Amniotic stem cell (primary cell): ENCODE measurements around the gene PPP4R3B.
A peak's percentile ranks its signal among the peaks of the same experiment; 100 is the strongest.
"Not testable (repeated sequence)": the region's sequence is repeated elsewhere in the genome, so short reads cannot be mapped to it uniquely, and the experiment has no call there.

Experiments
- DNase-seq: peaks from one replicate; lab custom pipeline; 2025; lab: John Stamatoyannopoulos, UW

Gene PPP4R3B

DNA sequence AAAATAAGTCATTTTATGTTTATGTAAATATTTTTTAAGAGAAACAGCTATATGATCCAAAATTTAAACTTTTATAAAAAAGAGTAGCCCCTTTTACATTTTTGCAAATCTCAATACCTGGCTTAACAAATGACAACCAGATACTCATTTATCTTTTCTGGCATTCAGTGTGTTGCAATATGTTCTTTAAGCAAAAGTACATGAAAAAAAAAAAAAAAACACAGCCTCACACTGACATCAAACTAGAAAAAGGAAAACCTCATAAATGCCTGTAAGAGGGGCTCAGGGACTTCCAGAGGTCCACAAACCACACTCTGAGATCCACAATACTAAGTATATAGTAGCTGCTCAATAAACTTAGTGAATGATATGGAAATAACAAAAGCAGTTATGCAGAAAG is 21.9 kb downstream of the PPP4R3B start:
- DNase-seq: no peak

DNA sequence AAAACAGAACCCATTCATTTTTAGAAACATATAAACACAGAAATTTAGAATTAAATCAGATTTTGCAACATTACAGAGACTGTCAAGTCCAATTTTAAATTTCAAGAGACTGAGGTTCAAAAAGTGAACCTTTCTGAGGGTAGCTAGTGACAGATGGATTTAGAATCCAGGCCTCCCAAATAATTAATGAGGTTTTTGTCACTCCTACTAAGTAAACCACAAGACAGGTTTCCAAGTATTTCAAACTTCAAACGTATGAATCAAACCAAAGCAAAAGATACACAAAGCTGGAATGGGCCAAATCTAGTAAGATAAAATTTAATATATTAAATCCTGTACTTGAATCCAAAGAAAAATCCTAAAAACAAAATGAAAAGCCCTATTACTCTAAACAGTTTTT is 25.3 kb downstream of the PPP4R3B start:
- no peak for DNase-seq

DNA sequence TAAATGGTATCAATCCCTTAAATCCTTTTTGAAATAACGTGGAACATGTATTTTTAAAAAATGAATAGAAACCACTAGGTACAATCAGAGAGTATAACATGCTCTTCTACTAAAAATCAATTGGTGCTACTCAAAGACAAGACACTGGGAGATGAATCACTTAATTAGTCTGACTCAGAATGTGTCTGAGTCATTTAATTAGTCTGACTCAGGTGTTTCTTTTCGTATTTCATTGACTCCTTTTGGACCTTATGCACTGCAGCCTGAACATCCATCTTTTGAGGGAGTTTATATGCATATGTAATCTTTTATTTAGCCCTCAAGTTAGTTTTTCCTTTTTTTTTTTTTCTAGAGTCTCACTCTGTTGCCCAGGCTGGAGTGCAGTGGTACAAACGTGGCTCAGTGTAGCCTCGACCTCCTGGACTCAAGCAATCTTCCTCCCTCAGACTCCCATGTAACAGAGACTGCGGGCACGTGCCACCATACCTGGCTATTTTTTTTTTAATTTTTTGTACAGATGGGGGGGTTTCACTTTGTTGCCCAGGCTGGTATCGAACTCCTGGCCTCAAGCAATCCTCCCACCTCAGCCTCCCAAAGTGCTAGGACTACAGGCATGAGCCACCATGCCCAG is 26.5 kb downstream of the PPP4R3B start:
- DNase-seq: peak; percentile 3

DNA sequence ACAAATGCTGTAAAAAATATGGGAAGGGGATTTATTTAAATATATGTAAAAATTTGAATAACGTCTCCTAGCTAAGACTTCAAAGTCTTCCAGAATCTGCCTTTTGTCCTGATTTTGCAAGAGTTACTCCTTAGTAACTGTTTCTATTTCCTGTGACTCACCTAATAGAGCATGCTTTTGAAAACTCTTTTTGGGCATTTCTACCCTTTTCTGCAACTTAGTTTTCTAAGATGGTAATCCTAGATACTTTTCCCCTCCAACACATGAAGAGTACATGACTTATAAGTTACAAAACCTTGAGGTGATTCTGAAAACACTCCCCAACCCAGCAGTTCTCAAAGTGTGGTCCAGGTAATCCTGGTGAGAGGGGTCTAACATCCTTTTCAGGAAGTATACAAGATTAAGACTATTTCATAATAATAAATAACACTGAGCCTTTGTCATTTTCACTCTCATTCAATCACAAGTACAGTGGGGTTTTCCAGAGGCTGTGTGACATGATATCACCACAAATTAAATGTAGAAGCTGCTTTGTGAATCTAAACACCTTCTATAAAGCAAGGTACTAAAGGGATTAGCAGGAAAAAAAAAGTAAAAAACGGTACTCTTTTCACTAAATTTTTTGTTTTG is 31.9 kb downstream of the PPP4R3B start:
- peak; percentile 42 for DNase-seq

DNA sequence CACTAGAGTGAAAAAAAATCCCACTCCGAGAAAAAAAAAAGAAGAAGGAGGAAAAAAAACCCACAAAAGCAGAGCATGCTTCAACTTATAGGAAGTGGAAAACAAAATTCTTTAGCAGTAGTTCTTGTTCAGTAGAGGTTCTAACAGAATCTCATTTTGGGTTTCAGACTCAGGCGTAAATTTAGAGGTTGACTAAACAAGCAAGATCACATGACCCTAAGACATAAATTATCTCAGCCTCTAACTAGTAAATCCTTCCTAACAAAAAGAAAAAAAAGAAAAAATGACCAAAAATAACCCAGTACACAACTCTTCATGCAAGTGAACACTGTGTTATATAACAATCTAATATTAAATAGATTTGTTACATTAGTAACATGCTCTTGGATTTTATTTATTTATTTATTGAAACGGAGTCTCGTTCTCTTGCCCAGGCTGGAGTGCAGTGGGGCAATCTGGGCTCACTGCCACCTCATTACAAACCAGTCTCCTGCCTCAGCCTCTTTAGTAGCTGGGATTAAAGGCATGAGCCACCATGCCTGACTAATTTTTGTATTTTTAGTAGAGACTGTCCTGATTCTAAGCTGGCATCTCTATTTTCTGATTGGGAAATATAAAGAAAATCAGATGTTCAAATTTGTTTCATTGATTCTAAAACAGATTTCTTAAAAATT is 35.4 kb downstream of the PPP4R3B start:
- DNase-seq: no peak

DNA sequence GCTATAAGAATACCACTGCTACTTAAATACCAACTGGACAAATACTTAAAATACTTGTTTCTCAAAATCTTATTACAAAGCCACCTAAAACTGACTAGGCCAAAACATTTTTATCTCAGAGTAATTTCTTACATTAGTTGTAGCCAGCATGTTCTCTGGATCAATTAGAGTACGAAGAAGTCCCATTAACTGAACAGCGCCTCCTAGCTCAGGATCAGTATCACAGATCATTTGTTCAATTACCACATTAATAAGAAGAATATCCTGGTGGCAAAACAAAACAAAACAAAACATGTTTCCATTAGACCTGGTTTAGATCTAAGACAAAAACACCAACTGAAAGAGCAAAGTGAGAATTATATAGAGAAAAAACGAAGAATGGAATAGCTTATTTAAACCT is 36.0 kb downstream of the PPP4R3B start:
- DNase-seq: no peak

DNA sequence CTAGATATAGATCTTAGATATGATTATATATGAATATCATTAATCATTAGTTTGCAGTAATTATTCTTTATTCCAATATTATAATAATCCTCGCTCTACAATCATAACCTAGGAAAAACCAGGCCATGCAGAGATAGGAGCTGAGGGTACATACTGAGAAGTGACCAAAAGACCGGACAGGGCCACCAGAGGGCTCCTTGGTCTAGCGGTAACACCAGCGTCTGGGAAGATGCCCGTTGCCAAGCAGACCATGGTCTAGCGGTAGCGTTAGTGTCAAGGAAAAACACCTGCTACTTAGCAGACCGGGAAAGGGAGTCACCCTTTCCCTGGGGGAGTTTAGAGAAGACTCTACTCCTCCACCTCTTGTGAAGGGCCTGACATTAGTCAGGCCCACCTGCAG is 48.4 kb downstream of the PPP4R3B start:
- DNase-seq: not testable (repeated sequence)

DNA sequence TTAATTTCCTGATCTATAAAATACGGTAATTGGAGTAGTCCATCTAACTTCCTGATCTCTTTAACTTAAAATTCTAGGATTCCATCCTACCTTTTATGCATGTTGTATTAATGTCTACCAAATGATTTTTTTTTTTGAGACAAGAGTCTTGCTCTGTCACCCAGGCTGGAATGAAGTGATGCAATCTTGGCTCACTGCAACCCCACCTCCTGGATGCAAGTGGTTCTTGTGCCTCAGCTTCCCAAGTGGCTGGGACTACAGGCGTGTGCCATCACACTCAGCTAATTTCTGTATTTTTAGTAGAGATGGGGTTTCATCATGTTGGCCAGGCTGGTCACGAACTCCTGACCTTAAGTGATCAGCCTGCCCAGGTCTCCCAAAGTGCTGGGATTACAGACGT is 50.1 kb downstream of the PPP4R3B start:
- no peak for DNase-seq

DNA sequence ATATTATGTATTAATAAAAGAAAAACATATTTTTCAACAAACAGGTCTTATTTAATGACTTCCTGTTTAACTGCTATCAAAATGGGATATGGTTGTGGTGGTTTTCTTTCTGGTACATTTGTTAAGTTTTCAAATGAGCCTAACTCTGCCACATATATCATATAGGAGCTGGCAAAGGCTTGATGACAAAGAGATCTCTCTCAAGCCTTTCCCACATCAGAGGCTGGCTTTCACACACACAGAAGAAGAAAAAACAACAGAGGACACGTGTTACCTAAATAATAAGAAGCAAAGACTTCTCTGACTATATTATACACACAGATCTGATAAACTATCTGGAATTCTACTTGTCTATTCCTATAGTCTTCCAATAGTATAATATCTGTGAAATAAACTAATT is 51.8 kb downstream of the PPP4R3B start:
- no peak for DNase-seq

DNA sequence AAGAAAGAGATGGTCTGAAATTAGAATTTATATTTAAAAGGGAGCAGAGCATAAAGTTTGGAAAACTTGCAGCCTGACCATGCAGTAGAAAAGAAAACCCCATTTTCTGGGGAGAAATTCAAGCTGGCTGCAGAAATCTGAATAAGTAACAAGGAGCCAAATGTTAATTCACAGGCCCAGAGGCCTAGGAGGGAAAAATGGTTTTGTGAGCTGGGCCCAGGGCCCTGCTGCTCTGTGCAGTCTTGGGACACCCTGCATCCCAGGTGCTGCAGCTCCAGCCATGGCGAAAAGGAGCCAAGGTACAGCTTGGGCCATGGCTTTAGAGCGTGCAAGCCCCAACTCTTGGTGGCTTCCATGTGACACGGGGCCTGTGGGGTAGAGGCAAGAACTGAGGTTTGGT is 56.6 kb downstream of the PPP4R3B start:
- DNase-seq: no peak

DNA sequence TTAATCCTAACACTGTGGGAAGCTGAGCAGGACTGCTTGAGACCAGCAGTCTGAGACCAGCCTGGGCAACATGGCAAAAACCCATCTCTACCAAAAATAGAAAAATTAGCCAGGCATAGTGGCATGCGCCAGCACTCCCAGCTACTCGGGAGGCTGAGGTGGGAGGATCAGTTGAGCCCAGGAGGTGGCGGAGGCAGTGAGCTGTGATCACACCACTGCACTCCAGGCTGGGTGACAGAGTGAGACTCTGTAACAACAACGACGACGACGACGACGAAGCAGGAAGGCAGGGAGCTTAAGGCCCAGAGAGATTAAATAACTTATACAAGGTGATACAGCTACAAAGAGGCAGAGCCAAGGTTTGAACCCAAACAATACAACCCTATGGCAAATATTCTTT is 60.6 kb downstream of the PPP4R3B start:
- DNase-seq: no peak

DNA sequence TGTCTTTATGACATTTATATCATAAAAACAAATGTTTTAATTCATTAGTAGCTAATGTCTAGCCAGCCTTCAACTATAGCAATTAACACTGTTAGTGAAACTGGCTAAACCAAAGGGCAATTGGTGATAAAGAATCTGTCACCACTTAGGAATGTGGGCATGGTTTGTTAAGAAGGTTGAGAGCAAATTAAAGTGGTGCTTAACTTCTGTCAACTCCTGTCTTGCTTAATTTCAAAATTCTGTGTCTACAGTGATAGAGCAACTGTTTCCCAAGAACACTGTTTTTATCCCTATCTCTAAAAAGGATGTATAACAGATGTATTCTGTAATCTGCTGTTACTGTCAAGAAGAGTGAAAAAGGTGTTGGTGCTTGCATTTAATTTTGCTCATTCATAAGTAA is 61.4 kb downstream of the PPP4R3B start:
- DNase-seq: no peak

DNA sequence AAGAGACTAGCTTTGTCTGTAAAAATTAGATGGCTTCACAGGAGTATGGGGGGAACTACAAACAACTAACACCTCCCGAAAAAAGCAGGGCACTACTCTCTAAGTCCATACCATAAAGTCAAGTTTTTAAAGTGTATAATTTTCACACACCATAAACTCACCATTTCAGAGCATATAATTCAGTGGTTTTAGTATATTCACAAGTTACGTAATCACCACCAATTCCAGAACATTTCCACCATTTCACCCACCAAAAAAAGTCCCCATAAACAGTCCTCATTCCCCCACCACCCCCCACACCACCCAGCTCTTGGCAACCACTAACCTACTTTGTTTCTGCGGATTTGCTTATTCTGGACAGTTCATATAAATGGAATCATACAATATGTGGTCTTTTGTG is 64.1 kb downstream of the PPP4R3B start:
- no peak for DNase-seq

DNA sequence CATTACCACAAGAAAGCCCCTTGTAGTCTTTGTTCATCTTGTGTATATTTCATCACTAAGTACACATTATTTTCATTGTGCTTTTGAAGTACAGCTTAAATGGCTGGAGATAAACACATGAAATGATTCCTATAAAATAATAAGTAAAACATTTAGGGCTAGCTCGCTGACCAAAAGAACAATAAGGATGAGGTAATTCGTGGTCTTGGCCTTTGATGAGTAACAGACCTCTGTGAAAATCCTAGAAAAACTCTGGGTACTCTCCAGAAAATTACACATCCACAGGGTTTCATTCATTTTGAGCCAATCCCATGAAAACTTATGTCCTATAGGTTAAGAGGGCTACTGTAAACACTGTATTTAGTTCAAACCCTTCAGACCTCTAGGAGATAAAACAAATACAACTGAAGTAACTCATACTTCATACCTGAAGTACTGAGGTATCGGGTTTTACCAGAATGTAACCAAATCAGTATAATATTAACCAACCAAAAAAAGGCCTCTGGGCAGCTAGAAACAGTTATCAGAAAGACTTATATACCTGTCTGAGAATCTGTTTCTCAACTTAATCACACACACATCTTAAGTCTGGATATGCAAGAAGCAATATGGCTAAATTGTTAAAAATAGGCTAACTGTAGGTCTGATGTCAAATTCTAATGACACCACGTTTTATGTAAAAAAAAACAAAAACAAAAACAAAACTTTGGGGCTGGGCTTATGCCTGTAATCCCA is 66.9 kb downstream of the PPP4R3B start:
- DNase-seq: no peak

DNA sequence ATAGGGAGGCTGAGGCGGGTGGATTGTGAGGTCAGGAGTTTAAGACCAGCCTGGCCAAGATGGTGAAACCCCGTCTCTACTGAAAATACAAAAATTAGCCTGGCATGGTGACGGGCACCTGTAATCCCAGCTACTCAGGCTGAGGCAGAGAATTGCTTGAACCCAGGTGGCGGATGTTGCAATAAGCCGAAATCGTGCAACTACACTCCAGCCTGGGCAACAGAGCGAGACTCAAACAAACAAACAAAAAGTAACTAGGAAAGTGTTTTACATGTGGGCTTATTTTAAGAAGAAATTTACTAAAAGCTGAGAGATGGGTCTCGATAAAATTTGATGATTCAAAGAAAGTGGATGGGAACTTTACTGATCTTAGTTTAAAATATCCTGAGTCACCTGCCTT is 69.7 kb downstream of the PPP4R3B start:
- DNase-seq: not testable (repeated sequence)

DNA sequence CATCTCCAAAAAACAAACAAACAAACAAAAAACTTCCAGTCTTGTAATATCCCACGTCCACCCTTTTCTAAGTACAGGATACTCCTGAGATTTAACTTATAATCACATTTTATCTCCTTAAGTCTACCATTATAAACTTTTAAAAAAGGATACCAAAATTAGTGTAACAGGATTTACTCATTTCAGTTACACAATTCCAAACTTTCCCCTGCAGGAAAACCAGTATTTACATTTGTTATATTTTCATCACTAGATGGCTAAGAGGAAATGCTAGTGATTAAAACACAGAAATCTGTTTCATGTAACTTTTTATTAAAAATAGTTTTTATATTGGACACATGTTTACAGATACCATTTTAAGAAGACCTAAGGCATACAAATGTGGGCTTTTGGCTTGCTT is 70.4 kb downstream of the PPP4R3B start:
- no peak for DNase-seq

DNA sequence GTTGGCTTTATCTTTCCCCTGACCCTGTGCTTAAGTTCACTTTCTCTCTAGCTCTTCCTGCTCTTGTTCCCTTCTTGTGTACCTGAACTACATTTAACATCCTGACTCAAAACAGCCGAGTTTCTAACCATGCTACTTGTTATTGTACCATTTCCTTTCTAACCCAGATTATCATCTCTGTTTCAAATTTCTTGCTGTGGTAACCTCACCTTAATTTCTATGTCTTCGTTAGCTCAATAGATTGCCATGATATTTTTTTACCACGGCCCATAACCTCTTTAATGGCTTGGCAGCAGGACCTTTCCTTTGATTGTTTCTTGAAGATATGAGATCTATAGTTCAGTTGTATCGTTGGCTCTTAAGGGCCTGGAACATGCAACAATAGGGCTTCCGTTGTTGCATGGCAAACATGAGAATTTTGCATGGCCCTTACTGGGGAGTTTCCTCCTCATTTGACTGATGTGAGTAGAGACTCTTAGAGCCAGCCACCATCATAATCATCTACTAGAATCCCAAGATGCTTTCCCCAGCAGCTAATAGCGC is 86.8 kb downstream of the PPP4R3B start:
- no peak for DNase-seq

DNA sequence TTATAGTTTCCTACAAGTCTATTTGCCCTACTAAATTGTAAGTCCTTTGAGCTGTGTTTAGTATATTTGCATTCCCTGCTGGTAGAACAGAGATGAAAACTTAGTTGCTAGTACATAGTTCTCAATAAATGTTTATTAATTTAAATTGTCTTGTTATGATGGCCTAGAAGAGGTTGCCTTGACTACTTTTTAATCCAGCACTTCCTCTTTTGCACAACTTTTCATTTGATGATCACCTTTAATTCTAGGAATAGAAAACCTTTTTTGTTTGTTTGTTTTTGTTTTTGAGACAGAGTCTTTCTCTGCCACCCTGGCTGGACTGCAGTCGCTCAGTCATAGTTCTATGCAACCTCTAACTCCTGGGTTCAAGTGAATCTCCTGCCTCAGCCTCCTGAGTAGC is 91.2 kb downstream of the PPP4R3B start:
- DNase-seq: no peak

DNA sequence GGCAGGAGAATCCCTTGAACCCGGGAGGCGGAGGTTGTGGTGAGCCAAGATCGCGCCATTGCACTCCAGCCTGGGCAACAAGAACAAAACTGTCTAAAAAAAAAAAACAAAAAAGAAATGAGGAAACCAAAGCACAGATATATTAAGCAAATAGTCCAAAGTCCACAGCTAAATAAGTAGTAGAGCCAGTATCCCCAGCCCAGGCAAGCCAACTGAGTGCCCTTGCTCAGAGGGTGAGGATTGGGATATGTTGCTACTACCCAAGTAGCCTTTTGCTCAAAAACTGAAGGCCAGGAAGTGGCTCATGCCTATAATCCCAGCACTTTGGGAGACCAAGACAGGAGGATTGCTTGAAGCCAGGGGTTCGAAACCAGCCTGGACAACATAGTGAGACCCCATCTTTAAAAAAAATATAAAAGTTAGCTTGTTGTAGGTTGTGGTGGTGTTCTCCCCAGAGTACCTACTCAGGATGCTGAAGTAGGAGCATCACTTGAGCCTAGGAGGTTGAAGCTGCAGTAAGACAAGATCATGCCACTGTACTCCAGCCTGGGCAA is 92.5 kb downstream of the PPP4R3B start:
- DNase-seq: no peak

DNA sequence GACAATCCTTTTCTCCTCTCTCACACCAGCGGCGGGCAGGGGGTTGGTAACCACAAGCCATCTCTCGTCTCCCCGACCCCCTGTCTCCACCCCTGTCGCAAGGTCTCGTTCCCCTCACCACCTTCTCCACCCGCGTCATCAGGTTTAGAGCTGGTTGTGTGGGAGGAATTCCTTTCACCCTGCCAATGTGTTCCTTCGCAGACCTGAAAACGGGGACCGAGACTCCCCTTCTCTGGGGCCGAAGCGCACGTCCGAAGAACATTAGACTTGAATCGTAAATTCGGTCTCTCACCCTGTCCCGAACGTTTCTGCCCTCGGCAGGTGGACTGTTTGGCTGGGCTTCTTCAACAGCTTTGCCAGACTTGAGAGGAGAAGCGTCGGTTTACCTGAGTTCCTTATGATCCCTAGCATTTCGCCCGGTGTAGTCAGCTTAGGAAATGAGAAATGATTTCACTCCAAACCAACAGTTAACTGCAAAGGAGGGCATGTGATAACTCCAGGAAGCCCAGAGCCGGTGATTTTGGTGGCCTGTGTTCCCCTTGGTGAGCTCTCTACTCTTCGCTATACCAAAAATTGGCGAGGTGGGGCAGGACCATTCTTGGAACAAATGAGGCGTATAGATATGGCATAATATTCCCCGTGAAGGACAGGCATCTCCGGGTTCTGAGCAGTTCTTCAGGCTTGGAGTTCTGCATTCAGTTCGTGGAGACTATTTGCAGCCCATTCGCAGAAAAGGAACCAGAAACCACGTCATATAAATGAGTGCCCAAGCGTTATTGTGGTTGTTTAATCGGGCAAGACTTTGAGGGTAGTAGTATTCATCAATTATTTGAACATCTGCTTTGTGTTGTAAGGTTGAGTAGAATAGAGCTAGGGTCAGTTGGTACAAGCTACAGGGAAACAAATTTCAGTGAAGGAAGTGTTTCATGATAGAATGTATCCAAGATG is 97.2 kb downstream of the PPP4R3B start:
- DNase-seq: peak; percentile 21

DNA sequence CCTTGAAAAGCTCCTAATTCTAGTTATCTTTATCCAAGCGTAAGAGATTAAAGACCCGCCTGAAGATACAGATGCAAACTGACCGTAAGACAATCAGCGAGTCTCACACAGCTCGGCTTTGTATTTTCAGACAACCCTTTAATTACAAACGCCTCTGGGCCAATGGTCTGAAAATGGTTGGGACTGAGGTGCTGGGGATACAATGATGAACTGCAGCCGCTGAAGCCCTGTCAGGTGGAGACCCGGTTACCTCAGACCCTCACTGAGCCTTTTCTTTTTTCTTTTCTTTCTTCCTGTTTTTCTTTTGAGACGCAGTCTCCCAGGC is 98.6 kb downstream of the PPP4R3B start:
- DNase-seq: no peak
